Lung (tissue), 12 donors: ENCODE measurements around the gene SPTBN1. TPM values are rescaled to one million over a fixed set of nuclear protein-coding genes. Genes with fewer than 3 reads are reported as not detected.
A peak's percentile ranks its signal among the peaks of the same experiment; 100 is the strongest.

ENCODE experiments used
- ATAC-seq: fragments of 200-7000 bp; cut with Tn5 transposase; one replicate; pipeline ENCODE4 v1.9.1; 2020; ENCODE audit warnings: moderate number of reproducible peaks; ENCODE audit not compliant: insufficient read depth, low FRiP score
- DNase-seq, 3 donors: peaks; one replicate each; pipeline ENCODE4 v3.0.0-alpha.2; 2013 to 2017
- H3K27ac ChIP-seq, 2 donors: one replicate each; pipeline ENCODE4 v1.5.1; 2013; ENCODE audit warnings: mild to moderate bottlenecking in 2 of 2, moderate library complexity in 2 of 2, control low read depth in 1 of 2, inconsistent platforms in 1 of 2, low read depth in 1 of 2, low read length in 1 of 2
- H3K27me3 ChIP-seq, 3 donors: one replicate each; pipeline ENCODE4 v1.5.1; 2013; ENCODE audit warnings: low read length in 2 of 3; ENCODE audit not compliant: control insufficient read depth in 3 of 3, insufficient read depth in 3 of 3
- H3K36me3 ChIP-seq, 4 donors: one replicate each; pipeline ENCODE4 v1.5.1; 2013; ENCODE audit warnings: low read length in 4 of 4, mild to moderate bottlenecking in 1 of 4, moderate library complexity in 1 of 4; ENCODE audit not compliant: control insufficient read depth in 4 of 4, insufficient read depth in 4 of 4
- H3K4me1 ChIP-seq, 5 donors: one replicate each; pipeline ENCODE4 v1.5.1; 2013; ENCODE audit warnings: low read length in 5 of 5, mild to moderate bottlenecking in 2 of 5, moderate library complexity in 1 of 5; ENCODE audit not compliant: control insufficient read depth in 5 of 5, insufficient read depth in 5 of 5
- H3K4me3 ChIP-seq: one replicate; pipeline ENCODE4 v1.5.1; 2013; ENCODE audit warnings: mild to moderate bottlenecking, control low read depth, moderate library complexity
- H3K9ac ChIP-seq, 2 donors: one replicate each; pipeline ENCODE4 v1.5.1; 2013; ENCODE audit warnings: low read length in 2 of 2, control low read depth in 1 of 2; ENCODE audit not compliant: insufficient read depth in 1 of 2
- H3K9me3 ChIP-seq, 4 donors: one replicate each; pipeline ENCODE4 v1.5.1; 2013; ENCODE audit warnings: low read length in 3 of 4, mild to moderate bottlenecking in 1 of 4, moderate library complexity in 1 of 4; ENCODE audit not compliant: control insufficient read depth in 4 of 4, insufficient read depth in 3 of 4
- CTCF ChIP-seq: IDR thresholded peaks from 2 replicates; pipeline ENCODE4 v1.5.1; 2012; ENCODE audit warnings: mild to moderate bottlenecking; ENCODE audit errors: control extremely low read depth, extremely low read depth
- WGBS, 2 donors: extraction: QIAGEN DNeasy Blood & Tissue Kit; methylation state at CpG; one replicate each; pipeline ENCODE4 v1.1.7; 2013; 5-methylcytosine and 5-hydroxymethylcytosine counted together
- polyA plus RNA-seq, 2 donors: library from polyadenylated mRNA; stranded (reverse); fragments of 200-250 nt; gene quantifications; one replicate each; pipeline ENCODE4 v1.2.1, GENCODE V29; 2013
- total RNA-seq, 2 donors: library from RNA; depleted of rRNA in 1 of 2; stranded (reverse); fragments of >200 nt in 1 of 2; gene quantifications; one replicate each; pipeline ENCODE4 v1.2.1, GENCODE V29; 2014 to 2021
- donor health status: control.
- donor health status: control.
- donor health status: Bipolar disorder and iron deficiency.
- donor health status: healthy.
- donor health status: DM: yes; HTN: yes; CAD: no.

SPTBN1 gene
- total and polyA plus RNA-seq, 4 donors: 89.4 to 715 (median 275) TPM

- Histone ChIP-seq H3K27ac (peak overlapping the region; percentile 62 to 79), H3K9me3 (no peaks in the 10 kb centered on the region), H3K27me3 (no peaks in the 10 kb centered on the region), H3K36me3 (peaks cover 8 to 82% (median 50%) of the 10 kb centered on the region in 4 donors), H3K9ac (no peak overlapping the region), H3K4me3 (no peak overlapping the region), H3K4me1 (peaks cover 13 to 62% (median 28%) of the 10 kb centered on the region in 5 donors)
- WGBS, 2 donors: 76 to 86% methylated on average over 12 of the region's 12 CpGs
- no peak for ATAC-seq
- no peak for DNase-seq
- TF ChIP-seq CTCF: no peak
Measured at GRCh38 chr2:54632733-54633692, 176.9 kb downstream of the SPTBN1 start.

- TF ChIP-seq CTCF: no peak
- H3K4me3 ChIP-seq: no peak overlapping the region
- 55 to 68% methylated on average over 3 of the region's 3 CpGs for WGBS, 2 donors
- peaks cover 21 to 72% (median 31%) of the 10 kb centered on the region in 5 donors for H3K4me1 ChIP-seq
- no peaks in the 10 kb centered on the region for H3K9me3 ChIP-seq
- peaks cover 9 to 84% (median 46%) of the 10 kb centered on the region in 4 donors for H3K36me3 ChIP-seq
- DNase-seq: peak in 1 of 3 donors; percentile 50
- ATAC-seq: no peak
- peak overlapping the region; percentile 82 to 87 for H3K27ac ChIP-seq
- no peak overlapping the region for H3K9ac ChIP-seq
- H3K27me3 ChIP-seq: no peaks in the 10 kb centered on the region
Measured at GRCh38 chr2:54634021-54634420, 177.9 kb downstream of the SPTBN1 start.

- Histone ChIP-seq H3K9me3 (no peaks in the 10 kb centered on the region), H3K36me3 (peaks cover 10 to 83% (median 42%) of the 10 kb centered on the region in 4 donors), H3K4me1 (peaks cover 24 to 79% (median 39%) of the 10 kb centered on the region in 5 donors), H3K27me3 (no peaks in the 10 kb centered on the region), H3K9ac (peak overlapping the region in 1 of 2 donors; percentile 23), H3K4me3 (no peak overlapping the region), H3K27ac (peak overlapping the region; percentile 82 to 92)
- ATAC-seq (peak; percentile 31), DNase-seq (peak in 2 of 3 donors; percentile 43 to 76)
- TF ChIP-seq CTCF: no peak
- 51 to 65% methylated on average over 16 of the region's 16 CpGs for WGBS, 2 donors
Measured at GRCh38 chr2:54634564-54635511, 178.7 kb downstream of the SPTBN1 start.
